ENCODE results near the gene HAPLN2.

DNA sequence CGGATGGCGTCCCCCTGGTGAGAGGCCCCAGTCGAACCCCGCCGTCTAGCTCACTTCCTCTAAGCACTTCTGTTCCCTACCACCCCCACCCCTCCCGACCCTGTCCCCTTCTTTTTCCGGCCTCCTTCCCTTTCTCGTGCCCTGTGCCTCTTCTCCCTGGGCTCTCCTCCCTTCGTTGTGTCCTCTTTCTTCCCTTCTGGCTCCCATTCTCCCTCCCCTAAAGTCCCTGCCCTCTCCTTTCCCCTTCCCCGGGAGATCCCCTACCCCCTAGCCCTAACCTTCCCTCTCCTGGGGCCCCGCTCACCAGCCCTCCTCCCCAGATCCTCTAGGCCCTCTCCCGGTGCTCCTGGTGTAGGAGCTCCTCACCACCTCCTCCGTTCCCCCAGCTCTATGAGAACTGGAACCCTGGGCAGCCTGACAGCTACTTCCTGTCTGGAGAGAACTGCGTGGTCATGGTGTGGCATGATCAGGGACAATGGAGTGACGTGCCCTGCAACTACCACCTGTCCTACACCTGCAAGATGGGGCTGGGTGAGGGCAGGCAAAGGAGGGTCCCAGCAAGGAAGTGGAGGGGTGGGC lies 38.6 kb downstream of the HAPLN2 start:
- no peak for TF ChIP-seq POLR2A (IDR thresholded peaks at IDR 0.05)
- peak in 1 of 6 experiments; percentile 3 for TF ChIP-seq CTCF (IDR thresholded peaks at IDR 0.05)

Measured in thyroid gland (tissue), 4 donors.